BLaER1 treated with 17β-estradiol and CSF1 and Interleukin-3, amounts not matched to agents 10 nM and 100 nM (cell line): ENCODE results near the gene MVK.

ENCODE experiments used
- H3K27ac ChIP-seq, 11 experiments: shearing (Covaris generic); formaldehyde crosslinking; 2 replicates each; pipeline ENCODE4 v1.8.1; 2022
- H3K27me3 ChIP-seq, 11 experiments: shearing (Covaris generic); formaldehyde crosslinking; 2 replicates each; pipeline ENCODE4 v1.8.1; 2022
- H3K36me3 ChIP-seq, 11 experiments: shearing (Covaris generic); formaldehyde crosslinking; 2 replicates each; pipeline ENCODE4 v1.8.1; 2022
- H3K4me1 ChIP-seq, 10 experiments: shearing (Covaris generic); formaldehyde crosslinking; 2 replicates each; pipeline ENCODE4 v1.8.1; 2022
- H3K4me2 ChIP-seq, 11 experiments: shearing (Covaris generic); formaldehyde crosslinking; 2 replicates each; pipeline ENCODE4 v1.8.1; 2022
- H3K4me3 ChIP-seq, 10 experiments: shearing (Covaris generic); formaldehyde crosslinking; 2 replicates each; pipeline ENCODE4 v1.8.1; 2022
- H3K9ac ChIP-seq, 11 experiments: shearing (Covaris generic); formaldehyde crosslinking; 2 replicates each; pipeline ENCODE4 v1.8.1; 2022
- H3K9me3 ChIP-seq, 11 experiments: shearing (Covaris generic); formaldehyde crosslinking; replicated peaks in 1 of 11; 2 replicates each; pipeline ENCODE4 v1.8.1; 2022
- H4K20me1 ChIP-seq, 11 experiments: shearing (Covaris generic); formaldehyde crosslinking; 2 replicates each; pipeline ENCODE4 v1.8.1; 2022
- Cebpa-rat ChIP-seq, 11 experiments: shearing (Covaris generic); IDR thresholded peaks; 2 replicates each; pipeline ENCODE4 v1.8.1; 2022

Gene MVK

DNA sequence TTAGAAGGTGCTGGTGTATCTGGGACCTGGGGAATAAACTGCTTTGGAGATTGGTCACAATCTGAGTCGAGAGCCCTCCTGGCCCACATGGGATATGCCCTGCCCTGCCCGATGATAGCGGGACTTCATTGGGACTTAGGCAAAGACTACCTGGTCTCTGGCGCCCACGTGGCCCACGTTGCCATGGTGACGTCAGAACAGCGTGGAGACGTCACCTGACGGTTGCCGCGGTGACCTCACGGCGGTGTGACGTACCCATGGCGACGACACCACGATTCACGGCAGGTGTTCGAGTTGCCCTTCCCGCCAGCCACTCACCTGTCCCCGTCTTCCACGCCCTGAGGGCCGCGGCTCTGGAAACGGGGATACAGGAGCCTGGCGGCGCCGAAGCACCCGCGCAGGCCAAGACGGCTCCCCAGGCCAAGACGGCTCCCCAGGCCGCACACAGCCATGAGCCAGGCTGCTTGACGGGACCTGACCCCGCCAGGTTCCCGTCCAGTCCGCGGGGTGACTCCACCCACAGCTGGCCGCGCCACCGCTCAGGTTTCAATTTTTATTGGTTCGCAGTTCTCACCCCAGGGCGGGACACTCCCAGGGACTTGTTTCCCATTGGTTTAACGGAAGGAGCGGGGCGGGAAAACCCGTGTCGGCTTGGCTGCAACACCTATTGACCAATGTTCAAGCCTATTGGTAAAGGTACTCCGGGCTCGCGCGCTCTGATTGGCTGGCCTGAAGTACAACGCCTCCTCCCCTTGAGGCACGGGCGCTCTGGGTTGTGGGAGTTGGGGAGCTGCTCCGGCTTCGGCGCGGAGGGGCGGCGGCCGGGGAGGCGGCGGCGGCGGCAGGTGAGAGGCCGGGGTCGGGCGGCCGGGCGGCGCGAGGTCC is at the start of gene MVK, which contains the start of gene MMAB:
Gene MVK (plus strand): TSS at position 766 of the 885 bp plus-strand sequence. CDS start 1,029 bp downstream, outside the sequence.
Gene MMAB (minus strand): TSS at position 476 of the 885 bp plus-strand sequence. CDS start 24 bp downstream, at position 452.
- Histone ChIP-seq H3K4me2 (peak within 1 kb of the TSS; percentile 87 to 98 (median 93)), H3K4me1 (peaks cover 20 to 44% (median 24%) of the 10 kb centered on the region in 10 experiments), H4K20me1 (peaks cover 0 to 4% (median 0%) of the 10 kb centered on the region in 11 experiments; a peak in 1 of 22 replicates), H3K27me3 (no peaks in the 10 kb centered on the region), H3K9ac (peak within 1 kb of the TSS; percentile 77 to 90 (median 83)), H3K36me3 (peaks cover 35 to 67% (median 61%) of the 10 kb centered on the region in 11 experiments), H3K4me3 (peak within 1 kb of the TSS; percentile 69 to 82 (median 75)), H3K9me3 (no peaks in the 10 kb centered on the region), H3K27ac (peak within 1 kb of the TSS; percentile 75 to 86 (median 82))
- TF ChIP-seq Cebpa-rat (IDR thresholded peaks at IDR 0.05), result no peak

DNA sequence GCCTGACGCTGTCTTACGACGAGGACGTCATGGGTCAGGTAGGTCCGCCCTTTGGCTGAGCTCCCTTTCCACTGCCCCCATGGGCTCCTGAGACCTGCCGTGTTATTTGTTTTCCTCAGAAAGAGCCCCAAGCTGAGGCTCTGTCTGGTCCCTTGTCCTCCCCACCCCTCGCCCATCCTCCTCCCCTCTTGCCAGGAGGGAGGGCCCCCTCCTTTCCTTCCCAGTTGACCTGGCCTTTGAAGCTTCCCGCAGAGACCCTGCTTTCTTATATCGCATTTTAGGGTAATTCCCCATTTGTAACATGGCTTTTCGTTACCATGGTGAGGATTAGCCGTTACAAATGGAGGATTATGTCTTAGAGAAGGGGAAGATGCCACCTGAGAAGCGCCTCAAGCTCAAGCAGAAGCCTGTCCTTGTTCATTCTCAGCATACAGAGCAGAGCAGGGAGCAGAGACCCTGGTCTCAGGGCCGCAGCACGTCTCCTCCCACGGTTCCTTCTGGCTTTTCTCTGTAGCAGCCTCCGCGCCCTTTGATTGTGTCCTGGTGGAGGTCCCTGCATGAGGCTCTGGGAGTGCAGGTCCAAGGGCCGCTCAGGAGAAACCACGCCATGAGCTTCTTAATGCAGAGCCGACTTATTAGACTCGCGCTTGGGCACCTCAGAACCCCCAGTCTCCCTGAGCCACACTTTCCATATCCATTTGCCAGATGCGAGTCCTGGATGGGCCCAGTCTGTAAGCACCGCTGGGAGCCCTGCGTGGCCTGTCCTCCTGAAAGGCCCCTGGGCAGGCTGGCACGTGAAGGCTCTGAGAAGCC is 48.9 kb upstream of the MVK start:
- no peak overlapping the region for H3K27ac ChIP-seq
- no peaks in the 10 kb centered on the region for H3K27me3 ChIP-seq
- no peak overlapping the region for H3K4me2 ChIP-seq
- no peaks in the 10 kb centered on the region for H3K9me3 ChIP-seq
- no peak for TF ChIP-seq Cebpa-rat (IDR thresholded peaks at IDR 0.05)
- no peak overlapping the region for H3K4me3 ChIP-seq
- H3K4me1 ChIP-seq, result peaks cover 0 to 4% (median 0%) of the 10 kb centered on the region in 10 experiments; a peak in 2 of 20 replicates
- H3K9ac ChIP-seq, result no peak overlapping the region
- peaks cover 0 to 12% (median 0%) of the 10 kb centered on the region in 11 experiments; a peak in 2 of 22 replicates for H4K20me1 ChIP-seq
- H3K36me3 ChIP-seq, result peaks cover 78 to 100% (median 94%) of the 10 kb centered on the region in 11 experiments

DNA sequence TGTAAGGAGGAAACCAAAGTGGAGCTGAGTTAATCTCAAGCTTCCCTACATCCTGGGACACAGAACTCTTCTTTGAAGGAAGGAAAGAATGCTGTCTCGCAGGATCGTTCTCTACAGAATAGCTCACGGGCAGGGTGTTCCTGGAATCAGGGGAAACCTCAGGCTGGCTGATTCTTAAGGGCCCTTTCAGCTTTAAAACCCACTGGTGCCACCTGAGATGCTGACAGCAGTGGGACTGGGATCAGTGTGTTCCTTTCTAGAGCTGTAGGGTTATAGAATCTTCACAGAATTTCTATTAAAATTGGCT is 48.4 kb upstream of the MVK start:
- Histone ChIP-seq H3K36me3 (peaks cover 78 to 100% (median 94%) of the 10 kb centered on the region in 11 experiments), H3K4me2 (no peak overlapping the region), H3K27ac (no peak overlapping the region), H4K20me1 (peaks cover 0 to 12% (median 0%) of the 10 kb centered on the region in 11 experiments; a peak in 4 of 22 replicates), H3K9ac (no peak overlapping the region), H3K9me3 (no peaks in the 10 kb centered on the region), H3K4me3 (no peak overlapping the region), H3K4me1 (peaks cover 0 to 3% (median 0%) of the 10 kb centered on the region in 10 experiments; a peak in 2 of 20 replicates), H3K27me3 (no peaks in the 10 kb centered on the region)
- no peak for TF ChIP-seq Cebpa-rat (IDR thresholded peaks at IDR 0.05)

DNA sequence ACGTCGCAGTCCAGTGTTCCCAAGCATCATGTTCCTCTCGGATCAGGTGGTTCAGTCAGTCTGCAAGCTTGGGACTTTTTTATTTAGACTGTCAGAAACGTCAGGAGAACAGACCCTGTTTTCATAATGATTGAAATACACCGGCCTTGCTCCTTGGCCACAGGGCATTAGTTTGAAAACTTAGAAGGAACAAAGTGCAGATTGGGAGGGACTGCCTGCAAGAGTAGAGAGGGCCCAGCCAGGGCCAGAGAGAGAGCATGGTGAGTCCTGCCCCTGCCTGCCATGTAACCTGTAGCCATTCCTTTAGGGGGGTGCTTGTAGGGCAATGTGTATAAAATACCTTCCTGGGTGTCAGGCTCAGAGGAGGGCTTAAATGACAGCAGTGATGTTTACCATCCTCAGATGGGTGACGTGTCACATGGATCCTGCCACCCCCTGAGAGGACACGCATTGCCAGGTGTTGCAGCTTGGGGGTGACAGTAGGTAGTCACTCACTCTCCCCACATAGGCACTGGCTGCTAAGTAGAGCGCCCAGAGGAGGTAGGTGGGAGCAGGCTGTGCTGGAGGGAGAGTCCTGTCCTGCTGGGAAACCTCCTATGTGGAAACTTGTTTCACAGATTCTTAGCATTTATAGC is 46.0 kb upstream of the MVK start:
- no peaks in the 10 kb centered on the region for H3K9me3 ChIP-seq

DNA sequence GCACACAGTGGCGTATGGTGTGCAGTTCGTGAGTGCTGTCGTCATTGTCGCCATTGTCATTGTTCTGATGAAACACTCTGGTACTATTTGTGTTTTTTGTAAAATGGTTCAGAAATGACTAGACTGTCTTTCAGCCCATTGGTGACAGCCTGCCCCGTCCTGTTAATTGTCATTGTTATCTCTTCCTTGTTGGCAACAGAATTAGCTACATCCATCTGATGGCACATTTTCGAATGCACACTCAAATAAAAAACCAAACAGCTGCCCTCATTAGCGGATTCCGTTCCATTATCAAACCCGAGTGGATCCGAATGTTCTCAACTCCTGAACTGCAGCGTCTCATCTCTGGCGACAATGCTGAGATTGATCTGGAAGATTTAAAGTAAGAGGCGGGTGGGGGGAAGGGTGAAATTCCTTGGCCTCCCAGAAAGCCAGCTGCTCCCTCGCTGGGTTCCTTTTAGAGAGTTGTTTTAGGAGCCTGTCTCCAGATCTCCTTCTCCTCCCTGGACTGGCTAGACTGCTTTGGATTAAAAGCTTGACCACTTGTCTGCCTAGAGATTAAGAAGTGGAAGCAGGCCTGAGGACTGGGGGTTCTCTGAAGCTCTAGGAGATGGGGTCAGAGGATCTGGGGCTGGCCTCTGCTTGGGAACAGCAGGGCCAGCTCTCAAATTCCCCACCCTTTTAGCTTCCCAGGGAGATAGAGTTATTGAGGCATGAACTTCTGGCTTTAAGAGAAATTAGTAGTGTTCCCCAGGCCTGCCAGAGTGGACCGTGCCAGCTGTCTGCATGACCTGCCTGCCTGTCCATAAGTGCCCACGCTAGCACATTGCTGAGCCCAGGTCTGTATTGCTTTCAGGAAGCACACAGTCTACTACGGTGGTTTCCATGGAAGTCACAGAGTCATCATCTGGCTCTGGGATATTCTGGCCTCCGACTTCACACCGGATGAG is 43.6 kb upstream of the MVK start:
- Histone ChIP-seq H3K9me3 (no peaks in the 10 kb centered on the region), H3K4me1 (no peaks in the 10 kb centered on the region), H3K4me2 (no peak overlapping the region), H3K36me3 (peaks cover 48 to 100% (median 80%) of the 10 kb centered on the region in 11 experiments), H4K20me1 (peaks cover 0 to 31% (median 0%) of the 10 kb centered on the region in 11 experiments; a peak in 4 of 22 replicates), H3K27me3 (no peaks in the 10 kb centered on the region), H3K27ac (no peak overlapping the region), H3K4me3 (no peak overlapping the region), H3K9ac (no peak overlapping the region)
- TF ChIP-seq Cebpa-rat (IDR thresholded peaks at IDR 0.05), result no peak

More for the DNA sequence above, 46.0 kb upstream of the MVK start:
- Histone ChIP-seq H3K4me2 (no peak overlapping the region), H3K4me3 (no peak overlapping the region), H3K9ac (no peak overlapping the region), H3K36me3 (peaks cover 61 to 100% (median 89%) of the 10 kb centered on the region in 11 experiments), H3K27ac (no peak overlapping the region), H3K27me3 (no peaks in the 10 kb centered on the region), H3K4me1 (no peaks in the 10 kb centered on the region), H4K20me1 (peaks cover 0 to 21% (median 0%) of the 10 kb centered on the region in 11 experiments; a peak in 5 of 22 replicates)
- TF ChIP-seq Cebpa-rat (IDR thresholded peaks at IDR 0.05), result no peak

DNA sequence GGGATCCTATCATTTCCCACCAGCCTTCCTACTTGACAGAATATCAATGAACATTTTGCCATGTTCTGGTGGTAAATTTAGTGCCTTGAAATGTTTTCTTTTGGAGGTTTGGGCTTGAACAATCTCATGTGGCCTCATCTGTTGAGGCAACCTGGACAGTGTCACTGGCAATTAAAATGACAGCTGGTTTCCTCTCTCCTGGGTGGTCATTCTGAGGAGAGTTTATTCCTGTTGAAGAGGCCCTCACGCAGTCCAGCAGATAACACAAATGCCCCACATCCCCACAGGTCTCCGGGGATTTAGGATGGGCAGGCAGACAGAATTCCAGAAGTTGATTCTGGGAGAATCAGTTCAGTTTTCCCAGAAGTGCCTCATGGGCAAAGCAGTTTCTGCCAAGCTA is 42.2 kb upstream of the MVK start:
- H3K4me2 ChIP-seq, result no peak overlapping the region
- no peak overlapping the region for H3K9ac ChIP-seq
- H3K27me3 ChIP-seq, result no peaks in the 10 kb centered on the region
- H3K36me3 ChIP-seq, result peaks cover 34 to 100% (median 72%) of the 10 kb centered on the region in 11 experiments
- H3K4me1 ChIP-seq, result no peaks in the 10 kb centered on the region
- H3K9me3 ChIP-seq, result no peaks in the 10 kb centered on the region
- no peak overlapping the region for H3K27ac ChIP-seq
- no peak for TF ChIP-seq Cebpa-rat (IDR thresholded peaks at IDR 0.05)
- no peak overlapping the region for H3K4me3 ChIP-seq
- H4K20me1 ChIP-seq, result peaks cover 0 to 28% (median 0%) of the 10 kb centered on the region in 11 experiments; a peak in 4 of 22 replicates

DNA sequence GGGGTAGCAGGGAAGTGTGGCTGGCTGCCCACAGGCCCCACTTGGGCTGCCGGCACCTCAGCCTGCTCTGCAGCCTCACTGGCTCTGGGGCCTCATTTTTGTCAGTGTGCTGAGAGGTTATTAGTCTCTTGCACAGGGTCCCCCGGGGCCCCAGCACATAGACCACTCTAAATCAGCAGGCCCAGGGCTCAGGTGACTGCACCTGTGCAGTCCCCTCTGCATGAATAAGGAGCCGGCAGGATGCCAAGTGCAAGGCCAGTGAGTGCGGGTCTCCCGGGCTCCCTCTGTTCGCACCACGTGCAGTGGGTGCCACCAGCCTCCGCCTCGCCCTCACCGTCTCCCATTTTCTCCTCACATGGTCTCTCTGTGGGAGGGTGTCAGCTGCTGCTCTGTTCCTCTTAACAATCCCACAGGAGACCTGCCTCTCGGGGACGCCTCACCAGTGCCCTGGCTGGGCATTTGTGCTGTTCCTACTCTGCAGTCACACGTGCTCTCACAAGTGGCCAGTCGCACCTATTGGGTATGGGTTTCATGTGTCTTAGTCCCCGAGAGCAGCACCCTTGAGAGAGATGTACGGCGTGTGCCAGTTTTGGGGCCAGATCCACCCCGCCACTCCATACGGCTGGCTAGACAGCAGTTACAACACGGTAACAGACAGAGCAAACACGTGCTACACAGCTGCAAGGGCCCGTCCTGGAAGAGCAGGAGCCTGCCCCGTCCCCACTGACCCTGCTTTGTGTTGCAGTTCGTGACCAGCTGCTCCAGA is 40.7 kb upstream of the MVK start:
- Histone ChIP-seq H3K4me2 (no peak overlapping the region), H3K4me3 (no peak overlapping the region), H4K20me1 (peaks cover 0 to 33% (median 0%) of the 10 kb centered on the region in 11 experiments; a peak in 4 of 22 replicates), H3K9me3 (no peaks in the 10 kb centered on the region), H3K4me1 (no peaks in the 10 kb centered on the region), H3K27me3 (no peaks in the 10 kb centered on the region), H3K36me3 (peaks cover 26 to 88% (median 57%) of the 10 kb centered on the region in 11 experiments), H3K9ac (no peak overlapping the region), H3K27ac (no peak overlapping the region)
- no peak for TF ChIP-seq Cebpa-rat (IDR thresholded peaks at IDR 0.05)
